Fibroblast of lung (primary cell): ENCODE measurements around the gene KIAA1217. TPM values are rescaled to one million over a fixed set of nuclear protein-coding genes. Genes with fewer than 3 reads are reported as not detected.

Experiments used
- DNase-seq, 2 donors: peaks; one replicate each; pipeline versions ENCODE4 v3.0.0 to v3.0.0-alpha.2; 2010; ENCODE audit warnings: low read depth in 2 of 2
- H2AFZ ChIP-seq: 2 replicates; pipeline ENCODE4 v1.5.1; 2012; ENCODE audit warnings: low read length, control low read depth, inconsistent platforms
- H3K27ac ChIP-seq: 2 replicates; pipeline ENCODE4 v1.5.1; 2011; ENCODE audit warnings: low read length, control low read depth; ENCODE audit not compliant: insufficient read depth
- H3K27me3 ChIP-seq: 2 replicates; pipeline ENCODE4 v1.5.1; 2011; ENCODE audit warnings: mild to moderate bottlenecking, low read length; ENCODE audit not compliant: control insufficient read depth, insufficient read depth
- H3K36me3 ChIP-seq: 2 replicates; pipeline ENCODE4 v1.5.1; 2011; ENCODE audit warnings: low read length; ENCODE audit not compliant: control insufficient read depth, insufficient read depth
- H3K4me1 ChIP-seq: 2 replicates; pipeline ENCODE4 v1.5.1; 2011; ENCODE audit warnings: low read length; ENCODE audit not compliant: control insufficient read depth, insufficient read depth; ENCODE audit errors: extremely low read depth
- H3K4me2 ChIP-seq: 2 replicates; pipeline ENCODE4 v1.5.1; 2011; ENCODE audit warnings: low read length, control low read depth; ENCODE audit not compliant: insufficient read depth; ENCODE audit errors: extremely low read depth
- H3K4me3 ChIP-seq, 4 experiments: fragments of 200-600 bp in 1 of 4; sonication (generic) in 1 of 4; replicated peaks in 1 of 4; 2 replicates each; pipeline ENCODE4 v1.5.1; 2011 to 2016; ENCODE audit warnings: low read length in 4 of 4, low read depth in 3 of 4, mild to moderate bottlenecking in 3 of 4, control low read depth in 2 of 4, inconsistent platforms in 1 of 4, mixed read lengths in 1 of 4; ENCODE audit not compliant: insufficient read depth in 1 of 4; ENCODE audit errors: control extremely low read depth in 1 of 4
- H3K79me2 ChIP-seq: 2 replicates; pipeline ENCODE4 v1.5.1; 2012; ENCODE audit warnings: mild to moderate bottlenecking, low read length, inconsistent platforms; ENCODE audit not compliant: control insufficient read depth, insufficient read depth
- H3K9ac ChIP-seq: 2 replicates; pipeline ENCODE4 v1.5.1; 2011; ENCODE audit warnings: mild to moderate bottlenecking, low read length, control low read depth; ENCODE audit not compliant: insufficient read depth
- H3K9me3 ChIP-seq: 2 replicates; pipeline ENCODE4 v1.5.1; 2012; ENCODE audit warnings: low read depth, low read length; ENCODE audit not compliant: control insufficient read depth, insufficient read depth
- H4K20me1 ChIP-seq: 2 replicates; pipeline ENCODE4 v1.5.1; 2011; ENCODE audit warnings: low read length; ENCODE audit not compliant: control insufficient read depth, insufficient read depth; ENCODE audit errors: extremely low read depth
- CTCF ChIP-seq, 2 donors: IDR thresholded peaks in 1 of 2; conservative IDR thresholded peaks in 1 of 2; 1 replicate in 1 of 2; 2 replicates in 1 of 2; pipeline ENCODE4 v1.5.1; 2011 to 2012; ENCODE audit warnings: low read length in 2 of 2, control low read depth in 1 of 2, inconsistent platforms in 1 of 2, low read depth in 1 of 2, mild to moderate bottlenecking in 1 of 2
- EZH2 ChIP-seq: IDR thresholded peaks from 2 replicates; pipeline ENCODE4 v1.5.1; 2012; ENCODE audit warnings: low read length, control low read depth, mild to moderate bottlenecking; ENCODE audit errors: missing control alignments
- polyA plus RNA-seq, 2 donors: library from polyadenylated mRNA; depleted of rRNA in 1 of 2; stranded (reverse) in 1 of 2; unstranded in 1 of 2; fragments of >200 nt; gene quantifications; 2 replicates each; pipeline ENCODE4 v1.2.1, GENCODE V29; 2011 to 2012; ENCODE audit warnings: missing spikeins in 1 of 2
- total RNA-seq: library from RNA; depleted of rRNA; stranded (reverse); fragments of >200 nt; gene quantifications from 2 replicates; pipeline ENCODE4 v1.2.1, GENCODE V29; 2014

KIAA1217 gene
- total and polyA plus RNA-seq, 2 donors (not counting 1 experiment from before 2014, with no cell fraction given) = 0.92 to 1.5 TPM

GRCh38 chr10:24223341-24223740 lies 14.4 kb downstream of the KIAA1217 start:
- Histone ChIP-seq H3K79me2 (no peaks in the 10 kb centered on the region), H2AFZ (no peak overlapping the region), H3K4me2 (no peak overlapping the region), H3K9ac (no peak overlapping the region), H3K36me3 (no peaks in the 10 kb centered on the region), H3K4me1 (no peaks in the 10 kb centered on the region), H3K27me3 (no peaks in the 10 kb centered on the region), H4K20me1 (no peaks in the 10 kb centered on the region), H3K4me3 (no peak overlapping the region), H3K27ac (no peak overlapping the region), H3K9me3 (no peaks in the 10 kb centered on the region)
- DNase-seq = no peak
- TF ChIP-seq EZH2 = no peak
- no peak for TF ChIP-seq CTCF (conservative IDR thresholded peaks at IDR 0.05 in 1 of 2, IDR thresholded peaks at IDR 0.05 in 1 of 2; ENCODE audit: low read depth in 1 of 2, low read length in 2 of 2)

DNA sequence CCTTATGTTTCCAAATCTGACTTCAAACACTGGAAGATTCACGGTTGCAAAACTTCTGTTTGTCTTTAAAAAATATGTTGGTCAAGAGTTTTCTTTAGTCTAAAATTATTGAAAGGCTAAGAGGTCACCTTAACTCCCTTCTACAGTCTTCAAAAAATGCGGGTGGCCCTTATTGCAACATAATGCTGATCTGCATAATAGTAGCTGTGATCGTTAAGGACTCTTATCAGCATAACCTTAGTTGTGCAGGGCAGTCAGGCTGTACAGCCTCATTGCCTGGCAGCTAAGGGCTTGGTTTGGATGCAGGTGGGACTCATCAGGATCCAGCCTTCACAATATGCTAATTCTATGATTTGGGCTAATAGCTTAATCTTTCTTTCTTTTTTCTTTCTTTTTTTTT lies 15.0 kb downstream of the KIAA1217 start:
- H2AFZ ChIP-seq = no peak overlapping the region
- H3K4me1 ChIP-seq = no peaks in the 10 kb centered on the region
- DNase-seq = peak in 1 of 2 donors; percentile 16
- no peak overlapping the region for H3K27ac ChIP-seq
- TF ChIP-seq CTCF (conservative IDR thresholded peaks at IDR 0.05 in 1 of 2, IDR thresholded peaks at IDR 0.05 in 1 of 2; ENCODE audit: low read depth in 1 of 2, low read length in 2 of 2) = no peak
- TF ChIP-seq EZH2 = no peak
- H3K4me2 ChIP-seq = no peak overlapping the region
- H3K9me3 ChIP-seq = no peaks in the 10 kb centered on the region
- H4K20me1 ChIP-seq = no peaks in the 10 kb centered on the region
- no peaks in the 10 kb centered on the region for H3K79me2 ChIP-seq
- no peak overlapping the region for H3K4me3 ChIP-seq
- no peak overlapping the region for H3K9ac ChIP-seq
- H3K36me3 ChIP-seq = no peaks in the 10 kb centered on the region
- H3K27me3 ChIP-seq = no peaks in the 10 kb centered on the region

DNA sequence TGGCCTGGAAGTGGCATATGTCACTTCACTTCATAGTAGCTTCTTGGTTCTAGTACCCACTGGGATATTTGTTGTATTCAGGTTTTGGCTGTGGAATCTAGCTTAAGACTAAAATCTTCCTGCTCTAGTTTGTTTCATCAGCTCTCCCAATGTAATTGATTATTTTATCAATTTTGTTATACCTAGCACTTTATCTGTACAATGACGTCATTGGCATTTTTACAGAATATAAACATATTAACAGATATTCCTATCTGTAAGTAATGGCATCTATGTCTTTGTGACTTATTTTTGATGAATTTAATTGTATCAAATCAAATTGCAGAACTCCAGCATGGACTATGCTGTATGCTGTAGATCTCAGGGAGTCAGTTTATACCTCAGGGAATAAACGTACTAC lies 19.7 kb downstream of the KIAA1217 start:
- H3K4me1 ChIP-seq = no peaks in the 10 kb centered on the region
- H2AFZ ChIP-seq = no peak overlapping the region
- H3K27ac ChIP-seq = no peak overlapping the region
- no peaks in the 10 kb centered on the region for H3K79me2 ChIP-seq
- no peak for TF ChIP-seq EZH2
- no peak for TF ChIP-seq CTCF (conservative IDR thresholded peaks at IDR 0.05 in 1 of 2, IDR thresholded peaks at IDR 0.05 in 1 of 2; ENCODE audit: low read depth in 1 of 2, low read length in 2 of 2)
- H3K36me3 ChIP-seq = no peaks in the 10 kb centered on the region
- DNase-seq = no peak
- no peak overlapping the region for H3K4me3 ChIP-seq
- H3K9ac ChIP-seq = no peak overlapping the region
- H3K4me2 ChIP-seq = no peak overlapping the region
- H3K27me3 ChIP-seq = no peaks in the 10 kb centered on the region
- H4K20me1 ChIP-seq = no peaks in the 10 kb centered on the region
- no peaks in the 10 kb centered on the region for H3K9me3 ChIP-seq
